Ishikawa (cell line): ENCODE data around the gene CDS1.

Experiments used
- TAF1 ChIP-seq: IDR thresholded peaks from 2 replicates; pipeline ENCODE4 v1.6.1; 2012; ENCODE audit warnings: low read depth, mild to moderate bottlenecking
- TCF12 ChIP-seq: IDR thresholded peaks from 2 replicates; pipeline ENCODE4 v1.6.1; 2012; ENCODE audit warnings: low read depth
- YY1 ChIP-seq: IDR thresholded peaks from 2 replicates; pipeline ENCODE4 v1.6.1; 2012; ENCODE audit warnings: low read depth

- TF ChIP-seq TAF1 (no peak), YY1 (no peak), TCF12 (no peak)
These were observed 19.9 kb upstream of the CDS1 start for GRCh38 chr4:84563002-84563401.
